ENCODE data around the gene CXCL17.

DNA sequence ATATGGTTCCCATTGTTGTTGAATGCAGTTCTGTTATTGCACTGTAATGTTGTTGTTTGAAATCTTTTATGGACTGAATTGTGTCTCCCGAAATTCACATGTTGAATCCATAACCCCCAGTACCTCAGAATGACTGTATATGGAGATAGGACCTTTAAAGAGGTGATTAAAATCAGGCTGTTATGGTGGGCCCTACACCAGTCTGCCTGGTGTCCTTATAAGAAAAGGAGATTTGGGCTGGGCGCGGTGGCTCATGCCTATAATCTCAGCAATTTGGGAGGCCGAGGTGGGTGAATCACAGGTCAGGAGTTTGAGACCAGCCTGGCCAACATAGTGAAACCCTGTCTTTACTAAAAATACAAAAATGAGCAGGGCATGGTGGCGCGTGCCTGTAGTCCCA, 7.4 kb downstream of the CXCL17 start:
- TF ChIP-seq GATA3 (IDR thresholded peaks at IDR 0.05; ENCODE audit: low read depth, low read length), result no peak
- TF ChIP-seq GATA2 (IDR thresholded peaks at IDR 0.05; ENCODE audit: low read depth, low read length), result no peak

Measured in SH-SY5Y (cell line).